Breast epithelium (tissue), 4 donors: ENCODE data around the gene SEMA4C. TPM values are rescaled to one million over a fixed set of nuclear protein-coding genes. Genes with fewer than 3 reads are reported as not detected.
A peak's percentile ranks its signal among the peaks of the same experiment; 100 is the strongest.

Experiments used
- DNase-seq, 2 donors: peaks; one replicate each; pipeline ENCODE4 v3.0.0-alpha.2; 2019; ENCODE audit warnings: low spot score in 2 of 2
- H3K27ac ChIP-seq, 2 donors: fragments of 200-600 bp; sonication (generic) in 1 of 2; one replicate each; pipeline ENCODE4 v1.5.1; 2016 to 2019; ENCODE audit warnings: mild to moderate bottlenecking in 1 of 2
- H3K27me3 ChIP-seq, 2 donors: fragments of 200-600 bp; sonication (generic) in 1 of 2; one replicate each; pipeline versions ENCODE4 v1.5.1 to v1.6.0; 2017 to 2019; ENCODE audit warnings: control low read depth in 1 of 2, mild to moderate bottlenecking in 1 of 2
- H3K36me3 ChIP-seq: fragments of 200-600 bp; one replicate; pipeline ENCODE4 v1.5.1; 2019
- H3K4me1 ChIP-seq, 2 donors: fragments of 200-600 bp; sonication (generic); one replicate each; pipeline ENCODE4 v1.5.1; 2016 to 2019; ENCODE audit warnings: control low read depth in 1 of 2
- H3K4me3 ChIP-seq, 3 donors: fragments of 200-600 bp; sonication (generic); 1 replicate in 2 of 3; 2 replicates in 1 of 3; pipeline ENCODE4 v1.5.1; 2016 to 2019; ENCODE audit warnings: mild to moderate bottlenecking in 3 of 3, moderate library complexity in 2 of 3
- H3K9me3 ChIP-seq, 2 donors: fragments of 200-600 bp; sonication (generic) in 1 of 2; one replicate each; pipeline ENCODE4 v1.5.1; 2016 to 2019; ENCODE audit warnings: control low read depth in 1 of 2
- CTCF ChIP-seq, 3 donors: fragments of 450-650 bp; IDR thresholded peaks; one replicate each; pipeline ENCODE4 v1.5.1; 2016 to 2017; ENCODE audit warnings: antibody characterized with exemption in 3 of 3, mild to moderate bottlenecking in 3 of 3, moderate library complexity in 3 of 3
- POLR2A ChIP-seq: fragments of 450-650 bp; IDR thresholded peaks from one replicate; pipeline ENCODE4 v1.6.1; 2016; ENCODE audit warnings: antibody characterized with exemption, mild to moderate bottlenecking, moderate library complexity
- POLR2AphosphoS5 ChIP-seq, 3 donors: sonication (generic); formaldehyde crosslinking; IDR thresholded peaks; one replicate each; pipeline ENCODE4 v1.6.1; 2017; ENCODE audit warnings: antibody characterized with exemption in 3 of 3
- intact Hi-C: fragments of 100-400 bp; cut with DNase I; formaldehyde crosslinking; loops from one replicate; pipeline ENCODE4 v1.15.1; 2023; ENCODE audit warnings: low total_unique reads
- total RNA-seq, 3 donors: library from RNA; depleted of rRNA; stranded (reverse); fragments of >200 nt; gene quantifications; one replicate each; pipeline ENCODE4 v1.1.0, GENCODE V29; 2016

Gene SEMA4C
- total RNA-seq, 3 donors from 2014 or later, result 17.9 to 37.3 (median 31.5) TPM

GRCh38 chr2:96859099-96859649, 10.7 kb downstream of the SEMA4C start:
- no peaks in the 10 kb centered on the region for H3K36me3 ChIP-seq
- H3K4me1 ChIP-seq, result peaks cover 5 to 6% of the 10 kb centered on the region in 2 donors
- intact Hi-C loops, result no loop called here
- H3K9me3 ChIP-seq, result no peaks in the 10 kb centered on the region
- no peaks in the 10 kb centered on the region for H3K27me3 ChIP-seq
- no peak for DNase-seq
- TF ChIP-seq POLR2A, result no peak
- no peak for TF ChIP-seq POLR2AphosphoS5 (IDR thresholded peaks at IDR 0.05)
- TF ChIP-seq CTCF (IDR thresholded peaks at IDR 0.05), result no peak
- peak overlapping the region; percentile 74 to 78 for H3K27ac ChIP-seq
- peak overlapping the region in 2 of 3 donors; percentile 86 to 94 for H3K4me3 ChIP-seq

- H3K36me3 ChIP-seq, result no peaks in the 10 kb centered on the region
- no peaks in the 10 kb centered on the region for H3K9me3 ChIP-seq
- intact Hi-C loops, result no loop called here
- TF ChIP-seq CTCF (IDR thresholded peaks at IDR 0.05) (peak; percentile 65 to 74 (median 66)), POLR2AphosphoS5 (IDR thresholded peaks at IDR 0.05) (peak; percentile 60 to 67 (median 66)), POLR2A (no peak)
- H3K4me3 ChIP-seq, result peak within 1 kb of the TSS; percentile 79 to 94 (median 86)
- peak; percentile 98 for DNase-seq
- H3K27ac ChIP-seq, result peak within 1 kb of the TSS; percentile 78 to 91
- H3K27me3 ChIP-seq, result no peaks in the 10 kb centered on the region
- H3K4me1 ChIP-seq, result peaks cover 5 to 6% of the 10 kb centered on the region in 2 donors
Measured at GRCh38 chr2:96857667-96858372, 12.1 kb downstream of the SEMA4C start, which contains the start of gene ANKRD39. TSS of gene ANKRD39 (minus strand) at chr2:96858016. CDS start at chr2:96857987, 29 bp downstream.

- TF ChIP-seq POLR2A (no peak), POLR2AphosphoS5 (IDR thresholded peaks at IDR 0.05) (no peak), CTCF (IDR thresholded peaks at IDR 0.05) (no peak)
- peaks cover 5 to 6% of the 10 kb centered on the region in 2 donors for H3K4me1 ChIP-seq
- peak overlapping the region; percentile 78 to 91 for H3K27ac ChIP-seq
- H3K4me3 ChIP-seq, result peak overlapping the region; percentile 79 to 94 (median 86)
- H3K9me3 ChIP-seq, result no peaks in the 10 kb centered on the region
- H3K27me3 ChIP-seq, result no peaks in the 10 kb centered on the region
- intact Hi-C loops, result no loop called here
- H3K36me3 ChIP-seq, result no peaks in the 10 kb centered on the region
- DNase-seq, result no peak
Measured at GRCh38 chr2:96856776-96857666, 12.9 kb downstream of the SEMA4C start.

GRCh38 chr2:96853321-96853720, 16.6 kb downstream of the SEMA4C start:
- Histone ChIP-seq H3K27ac (no peak overlapping the region), H3K27me3 (no peaks in the 10 kb centered on the region), H3K4me3 (no peak overlapping the region), H3K36me3 (no peaks in the 10 kb centered on the region), H3K9me3 (no peaks in the 10 kb centered on the region), H3K4me1 (no peaks in the 10 kb centered on the region)
- TF ChIP-seq POLR2AphosphoS5 (IDR thresholded peaks at IDR 0.05), result no peak
- no peak for TF ChIP-seq POLR2A
- no peak for TF ChIP-seq CTCF (IDR thresholded peaks at IDR 0.05)
- intact Hi-C loops, result no loop called here
- DNase-seq, result no peak
